ENCODE data around the gene MAP3K20. TPM values are rescaled to one million over a fixed set of nuclear protein-coding genes. Genes with fewer than 3 reads are reported as not detected.

MAP3K20 gene
- total and polyA plus RNA-seq, 2 of the 4 experiments (the other 2 are of a cell fraction) = 27.5 to 84.4 TPM

GRCh38 chr2:173296235-173296634 is 220.6 kb downstream of the MAP3K20 start:
- TF ChIP-seq, protein P1, sequence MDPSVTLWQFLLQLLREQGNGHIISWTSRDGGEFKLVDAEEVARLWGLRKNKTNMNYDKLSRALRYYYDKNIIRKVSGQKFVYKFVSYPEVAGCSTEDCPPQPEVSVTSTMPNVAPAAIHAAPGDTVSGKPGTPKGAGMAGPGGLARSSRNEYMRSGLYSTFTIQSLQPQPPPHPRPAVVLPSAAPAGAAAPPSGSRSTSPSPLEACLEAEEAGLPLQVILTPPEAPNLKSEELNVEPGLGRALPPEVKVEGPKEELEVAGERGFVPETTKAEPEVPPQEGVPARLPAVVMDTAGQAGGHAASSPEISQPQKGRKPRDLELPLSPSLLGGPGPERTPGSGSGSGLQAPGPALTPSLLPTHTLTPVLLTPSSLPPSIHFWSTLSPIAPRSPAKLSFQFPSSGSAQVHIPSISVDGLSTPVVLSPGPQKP (IDR thresholded peaks at IDR 0.05; ENCODE audit: borderline replicate concordance, low read depth, low read length) = no peak
- TF ChIP-seq MAFK (IDR thresholded peaks at IDR 0.05; ENCODE audit: low read depth, low read length) = no peak
- TF ChIP-seq, protein P2, sequence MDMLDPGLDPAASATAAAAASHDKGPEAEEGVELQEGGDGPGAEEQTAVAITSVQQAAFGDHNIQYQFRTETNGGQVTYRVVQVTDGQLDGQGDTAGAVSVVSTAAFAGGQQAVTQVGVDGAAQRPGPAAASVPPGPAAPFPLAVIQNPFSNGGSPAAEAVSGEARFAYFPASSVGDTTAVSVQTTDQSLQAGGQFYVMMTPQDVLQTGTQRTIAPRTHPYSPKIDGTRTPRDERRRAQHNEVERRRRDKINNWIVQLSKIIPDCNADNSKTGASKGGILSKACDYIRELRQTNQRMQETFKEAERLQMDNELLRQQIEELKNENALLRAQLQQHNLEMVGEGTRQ (IDR thresholded peaks at IDR 0.05; ENCODE audit: low read depth, low read length) = no peak
- no peak for TF ChIP-seq NFE2L2 (IDR thresholded peaks at IDR 0.05; ENCODE audit: low read depth, low read length)
- TF ChIP-seq RCOR1 (IDR thresholded peaks at IDR 0.05; ENCODE audit: insufficient replicate concordance, low read length) = no peak
- TF ChIP-seq RFX5 (IDR thresholded peaks at IDR 0.05; ENCODE audit: low read depth, low read length) = no peak
- POLR2A ChIA-PET (ENCODE audit: unreplicated experiment) = no interaction called here
- H3K14ac ChIP-seq (replicated peaks; ENCODE audit: low read depth, low read length) = no peak overlapping the region
- H3K9me3 ChIP-seq (ENCODE audit: control insufficient read depth, insufficient read depth, low read length) = peaks cover 25% of the 10 kb centered on the region
- H3K27me3 ChIP-seq (ENCODE audit: control insufficient read depth, insufficient read depth, low read length) = peaks cover 2% of the 10 kb centered on the region; the same call in 1 of the 2 replicates
- no peak for ATAC-seq (ENCODE audit: low read depth)
- WGBS, 2 experiments (ENCODE audit: extremely low coverage in 2 of 2, insufficient read length in 1 of 2) = no CpG with 5 or more reads among the region's 2 CpGs
- H4K8ac ChIP-seq (ENCODE audit: low read depth in 2 of 2, low read length in 2 of 2) = no peak overlapping the region
- H2BK5ac ChIP-seq (ENCODE audit: low read depth, low read length, poor library complexity, severe bottlenecking) = no peak overlapping the region
- H3K9me1 ChIP-seq (ENCODE audit: insufficient read depth, low read length) = no peaks in the 10 kb centered on the region
- no peak overlapping the region for H3K56ac ChIP-seq (ENCODE audit: extremely low read depth, insufficient read depth, low read length)
- no peak overlapping the region for H3K4ac ChIP-seq (ENCODE audit: low read depth, low read length)
- H3K27ac ChIP-seq (ENCODE audit: insufficient read depth, low read length) = no peak overlapping the region
- no peak overlapping the region for H4K5ac ChIP-seq (ENCODE audit: low read depth, low read length)
- H3K4me2 ChIP-seq (ENCODE audit: low read depth, low read length) = no peak overlapping the region
- dilution Hi-C loops (cut with HindIII; ENCODE audit: low sequenced_read_pairs, unreplicated experiment) (no loop called here), in situ Hi-C loops (cut with MboI; ENCODE audit: low sequenced_read_pairs) (no loop called here), intact Hi-C loops (cut with micrococcal nuclease) (no loop called here)
- DNase-seq = no peak
- no TSS peak for BruUV-seq (replicated peaks)
- CTCF ChIA-PET = no interaction called here
- no peak overlapping the region for H2BK120ac ChIP-seq (ENCODE audit: low read depth, low read length)
- no peak overlapping the region for H3K23ac ChIP-seq (ENCODE audit: low read depth, low read length)
- no peak overlapping the region for H4K91ac ChIP-seq (ENCODE audit: insufficient read depth, low read depth, low read length)
- no peak overlapping the region for H2AK5ac ChIP-seq (ENCODE audit: low read depth, low read length)
- H3K36me3 ChIP-seq (ENCODE audit: control insufficient read depth, insufficient read depth, low read length) = no peaks in the 10 kb centered on the region
- no peaks in the 10 kb centered on the region for H4K20me1 ChIP-seq (ENCODE audit: insufficient read depth, low read length)
- no peak overlapping the region for H3K4me3 ChIP-seq (ENCODE audit: insufficient read depth, low read depth, low read length)
- no peak overlapping the region for H2BK15ac ChIP-seq (ENCODE audit: low read depth, low read length)
- H3K4me1 ChIP-seq (ENCODE audit: control insufficient read depth, insufficient read depth, low read length) = no peaks in the 10 kb centered on the region
- H3K79me1 ChIP-seq (ENCODE audit: low read depth in 1 of 2, low read length in 2 of 2) = no peaks in the 10 kb centered on the region
- no peak overlapping the region for H3K18ac ChIP-seq (ENCODE audit: low read depth, low read length)
- no peak overlapping the region for H2BK20ac ChIP-seq (ENCODE audit: low read depth, low read length)
- no peak overlapping the region for H3K9ac ChIP-seq (ENCODE audit: low read depth, low read length)
- H2AFZ ChIP-seq (replicated peaks; ENCODE audit: low read length, poor library complexity) = no peak overlapping the region
- no peak overlapping the region for H2AK9ac ChIP-seq (replicated peaks; ENCODE audit: low read depth, low read length, poor library complexity)
